VCaP (cell line): Measurements from ENCODE around the gene KCNH4.

ENCODE experiments used
- H3K27ac ChIP-seq: fragments of 450-650 bp; 2 replicates; pipeline ENCODE4 v1.5.1; 2017
- TF ChIP-seq, protein P1 (sequence below): fragments of 450-650 bp; conservative IDR thresholded peaks from 2 replicates; pipeline ENCODE4 v1.5.1; 2017; ENCODE audit warnings: mild to moderate bottlenecking, moderate library complexity

KCNH4 gene

DNA sequence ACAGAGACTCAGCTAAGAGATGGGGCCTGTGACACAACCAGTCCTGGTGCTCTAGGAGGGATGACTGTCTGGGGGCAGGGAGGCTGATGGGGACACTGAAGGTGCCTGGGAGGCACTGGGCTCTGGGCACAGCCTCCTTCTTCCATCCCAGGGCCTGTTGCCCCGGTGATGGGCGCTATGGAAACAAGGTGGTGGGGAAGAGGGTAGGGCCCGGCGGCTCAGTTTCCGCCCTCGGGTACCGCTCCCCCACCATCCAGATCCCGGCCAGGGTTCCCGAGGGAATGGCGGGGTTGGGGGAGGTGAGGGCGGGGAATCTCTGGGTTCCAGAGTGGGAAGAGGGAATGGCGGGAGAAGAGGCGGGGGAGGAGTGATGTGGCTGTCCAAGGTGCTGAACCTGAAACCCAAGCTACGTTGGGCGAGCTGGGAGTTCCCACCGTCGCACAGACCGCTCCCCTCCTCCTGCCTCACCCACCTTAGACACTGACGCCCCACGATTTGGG, 981 bp downstream of the KCNH4 start:
- TF ChIP-seq, protein P1, sequence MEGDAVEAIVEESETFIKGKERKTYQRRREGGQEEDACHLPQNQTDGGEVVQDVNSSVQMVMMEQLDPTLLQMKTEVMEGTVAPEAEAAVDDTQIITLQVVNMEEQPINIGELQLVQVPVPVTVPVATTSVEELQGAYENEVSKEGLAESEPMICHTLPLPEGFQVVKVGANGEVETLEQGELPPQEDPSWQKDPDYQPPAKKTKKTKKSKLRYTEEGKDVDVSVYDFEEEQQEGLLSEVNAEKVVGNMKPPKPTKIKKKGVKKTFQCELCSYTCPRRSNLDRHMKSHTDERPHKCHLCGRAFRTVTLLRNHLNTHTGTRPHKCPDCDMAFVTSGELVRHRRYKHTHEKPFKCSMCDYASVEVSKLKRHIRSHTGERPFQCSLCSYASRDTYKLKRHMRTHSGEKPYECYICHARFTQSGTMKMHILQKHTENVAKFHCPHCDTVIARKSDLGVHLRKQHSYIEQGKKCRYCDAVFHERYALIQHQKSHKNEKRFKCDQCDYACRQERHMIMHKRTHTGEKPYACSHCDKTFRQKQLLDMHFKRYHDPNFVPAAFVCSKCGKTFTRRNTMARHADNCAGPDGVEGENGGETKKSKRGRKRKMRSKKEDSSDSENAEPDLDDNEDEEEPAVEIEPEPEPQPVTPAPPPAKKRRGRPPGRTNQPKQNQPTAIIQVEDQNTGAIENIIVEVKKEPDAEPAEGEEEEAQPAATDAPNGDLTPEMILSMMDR, result no peak
- H3K27ac ChIP-seq, result no peak overlapping the region

DNA sequence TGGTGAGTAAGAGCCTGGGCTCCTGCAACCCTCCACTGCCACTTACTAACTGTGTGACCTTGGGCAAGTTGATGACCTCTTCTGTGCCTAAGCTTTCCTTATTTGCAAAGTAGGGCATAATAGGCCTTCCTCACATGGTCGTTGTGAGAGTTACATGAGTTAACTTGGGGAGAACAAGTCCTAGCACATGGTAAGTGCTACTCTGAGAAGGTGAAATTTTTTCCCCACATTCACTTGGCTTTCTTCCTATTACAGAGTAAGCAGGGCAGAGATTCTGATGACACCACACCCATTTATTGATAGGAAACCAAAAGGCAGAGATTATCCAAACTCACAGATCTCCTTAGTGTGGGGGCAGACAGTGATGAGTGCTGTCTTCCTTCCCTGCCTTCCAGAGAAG, 1.6 kb downstream of the KCNH4 start:
- no peak overlapping the region for H3K27ac ChIP-seq
- TF ChIP-seq, protein P1, result no peak

DNA sequence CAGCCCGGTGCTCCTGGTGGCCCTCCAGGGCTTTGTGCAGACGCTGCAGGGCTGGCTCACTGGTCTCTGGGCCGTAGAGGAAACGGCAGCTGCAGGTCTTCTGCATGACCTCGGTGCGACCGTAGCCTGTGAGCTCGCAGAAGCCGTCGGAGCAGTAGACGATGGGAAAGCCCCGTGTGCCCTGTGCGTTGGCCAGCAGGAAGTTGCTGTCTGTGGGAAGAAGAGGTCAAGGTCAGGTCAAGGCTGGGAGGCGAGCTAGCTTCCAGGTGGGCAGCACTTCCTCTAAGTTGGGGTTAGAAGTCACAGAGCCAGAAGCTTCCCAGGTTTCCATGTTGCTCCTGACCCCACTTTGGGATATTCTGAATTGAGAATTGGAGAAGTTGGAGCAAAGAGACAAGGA, 2.1 kb downstream of the KCNH4 start:
- no peak overlapping the region for H3K27ac ChIP-seq

DNA sequence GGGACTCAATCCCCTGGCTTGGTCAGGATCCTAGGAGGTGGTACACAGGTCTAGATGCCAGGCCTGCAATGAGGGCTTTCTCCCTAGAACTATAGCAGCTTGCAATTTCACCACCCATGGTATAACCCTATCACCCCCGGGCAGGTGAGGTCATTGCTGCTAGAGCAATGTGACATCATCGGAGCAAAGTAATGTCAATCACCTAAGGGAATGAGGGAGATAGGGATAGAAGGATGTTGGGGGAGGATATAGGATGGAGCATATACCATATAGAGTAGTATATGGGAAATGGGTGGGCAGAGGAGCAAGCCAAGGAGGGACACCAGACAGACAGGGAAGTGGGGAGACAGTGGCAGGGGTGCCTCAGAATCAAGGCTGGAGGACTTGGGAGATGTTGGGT, 3.3 kb downstream of the KCNH4 start:
- no peak overlapping the region for H3K27ac ChIP-seq
- TF ChIP-seq, protein P1, result no peak

More for the DNA sequence above, 2.1 kb downstream of the KCNH4 start:
- TF ChIP-seq, protein P1, result no peak

DNA sequence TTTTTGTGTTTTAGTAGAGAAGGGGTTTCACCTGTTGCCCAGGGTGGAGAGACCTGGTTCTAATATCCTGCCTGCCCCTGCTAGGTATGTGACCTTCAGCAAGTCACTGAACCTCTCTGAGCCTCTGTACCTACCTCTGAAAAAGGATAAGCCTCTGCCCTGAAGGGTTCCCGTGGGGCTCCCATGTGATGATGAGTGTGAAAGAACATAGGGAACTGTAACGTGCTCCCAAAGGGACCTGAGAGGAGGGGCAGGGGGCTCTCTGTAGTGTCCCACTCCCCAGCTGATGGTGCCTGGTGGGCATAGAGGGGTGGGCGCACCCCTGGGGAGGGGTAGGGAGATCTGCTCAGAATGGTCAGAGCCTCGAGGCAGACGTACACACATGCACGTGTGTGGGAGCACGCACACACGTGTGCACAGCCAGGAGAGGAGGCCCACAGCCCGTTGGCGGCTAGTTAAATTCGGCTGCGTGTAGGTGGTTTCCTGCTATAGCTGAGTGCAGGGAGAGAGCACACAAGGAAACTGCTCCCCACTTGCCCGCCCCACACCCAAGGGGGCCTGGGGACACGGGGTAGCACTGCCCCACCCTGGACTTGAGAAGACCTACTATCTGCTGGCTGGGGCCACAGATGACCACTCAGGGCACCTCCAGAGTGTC, 6.7 kb downstream of the KCNH4 start:
- TF ChIP-seq, protein P1, result no peak
- no peak overlapping the region for H3K27ac ChIP-seq

DNA sequence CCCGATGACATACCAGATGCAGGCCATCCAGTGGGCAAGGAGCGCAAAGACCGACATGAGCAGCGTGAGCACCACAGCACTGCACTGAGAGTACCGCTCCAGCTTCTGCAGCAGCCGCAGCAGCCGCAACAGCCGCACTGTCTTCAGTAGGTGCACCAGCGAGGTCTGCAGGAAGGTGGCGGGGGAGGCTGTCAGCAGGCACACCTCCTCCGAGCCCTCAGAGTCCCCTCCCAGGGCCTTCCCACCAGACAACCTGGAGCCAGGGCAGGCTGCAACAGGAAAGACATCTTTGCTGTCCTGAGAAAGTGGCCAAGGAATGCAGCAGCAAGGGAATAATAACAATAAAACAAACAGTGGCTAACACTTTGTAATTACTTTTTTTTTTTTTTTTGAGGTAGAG, 9.1 kb downstream of the KCNH4 start:
- H3K27ac ChIP-seq, result peak overlapping the region; percentile 13; the same call in 1 of the 2 replicates
- TF ChIP-seq, protein P1, result no peak

DNA sequence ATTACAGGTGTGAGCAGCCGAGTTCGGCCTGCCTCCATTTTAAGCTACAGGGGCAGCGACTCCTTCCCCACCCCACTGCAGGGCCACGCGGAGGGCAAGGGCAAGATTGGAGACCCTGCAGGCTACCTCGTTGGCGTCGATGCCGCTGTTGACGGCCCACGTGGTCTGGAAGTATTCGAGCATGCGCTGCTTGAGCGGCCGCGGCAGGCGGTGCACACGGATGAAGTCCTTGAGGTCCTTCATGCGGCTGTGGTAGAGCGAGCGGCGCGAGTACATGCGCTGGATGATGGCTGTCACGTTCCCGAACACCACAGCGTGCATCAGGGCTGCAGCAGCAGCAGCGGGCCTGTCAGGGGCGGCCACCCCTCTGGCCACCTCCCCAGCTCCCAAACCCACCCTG, 11.6 kb downstream of the KCNH4 start:
- H3K27ac ChIP-seq, result no peak overlapping the region
- TF ChIP-seq, protein P1, result no peak
